Measurements from ENCODE around the gene GRK6.

The GRK6 gene

GRCh38 chr5:177443144-177443983, 16.9 kb downstream of the GRK6 start:
- no peak overlapping the region for H3K4me3 ChIP-seq (ENCODE audit: low read depth, low read length)
- no peak for DNase-seq (ENCODE audit: low read depth, low spot score)
- TF ChIP-seq CTCF (IDR thresholded peaks at IDR 0.05; ENCODE audit: insufficient read depth, low read length, missing control alignments) = no peak
- POLR2A ChIA-PET = no interaction called here
- CTCF ChIA-PET = interaction anchor here (0.6 to 21.1 kb wide), 8 partner anchors 12 to 330 kb away, joined by 3 to 412 read pairs (median 6); partner anchors contain the start of genes F12, GRK6 and PFN3

GRCh38 chr5:177444106-177445051, 17.9 kb downstream of the GRK6 start:
- no peak for TF ChIP-seq CTCF (IDR thresholded peaks at IDR 0.05; ENCODE audit: insufficient read depth, low read length, missing control alignments)
- CTCF ChIA-PET = interaction anchor here (1.0 to 21.1 kb wide), 9 partner anchors 11 to 331 kb away, joined by 3 to 412 read pairs (median 7); partner anchors contain the start of genes F12, GRK6 and PFN3

GRCh38 chr5:177445052-177445916, 18.8 kb downstream of the GRK6 start:
- no peak overlapping the region for H3K4me3 ChIP-seq (ENCODE audit: low read depth, low read length)
- DNase-seq (ENCODE audit: low read depth, low spot score) = no peak
- ChIA-PET POLR2A (interaction anchor here (1.0 to 1.5 kb wide), 3 partner anchors 9 to 66 kb away, joined by 3 to 6 read pairs (median 5); partner anchors contain the start of gene GRK6), CTCF (interaction anchor here (0.7 to 21.1 kb wide), 13 partner anchors 8 to 373 kb away, joined by 3 to 412 read pairs (median 7); partner anchors contain the start of genes F12, MXD3 and PFN3)
- no peak for TF ChIP-seq CTCF (IDR thresholded peaks at IDR 0.05; ENCODE audit: insufficient read depth, low read length, missing control alignments)

More at GRCh38 chr5:177444106-177445051, 17.9 kb downstream of the GRK6 start:
- POLR2A ChIA-PET = interaction anchor here (0.9 to 1.5 kb wide), 2 partner anchors 18 to 53 kb away, joined by 3 read pairs; partner anchors contain the start of genes GRK6 and PDLIM7
- no peak for DNase-seq (ENCODE audit: low read depth, low spot score)
- no peak overlapping the region for H3K4me3 ChIP-seq (ENCODE audit: low read depth, low read length)

GRCh38 chr5:177445917-177446199, 19.4 kb downstream of the GRK6 start:
- POLR2A ChIA-PET = interaction anchor here (1.0 to 1.5 kb wide), 4 partner anchors 9 to 66 kb away, joined by 3 to 6 read pairs (median 6); partner anchors contain the start of gene GRK6
- peak overlapping the region; percentile 69 for H3K4me3 ChIP-seq (ENCODE audit: low read depth, low read length)
- CTCF ChIA-PET = interaction anchor here (0.7 to 21.1 kb wide), 11 partner anchors 9 to 374 kb away, joined by 3 to 412 read pairs (median 10); partner anchors contain the start of genes F12, MXD3 and PFN3
- no peak for DNase-seq (ENCODE audit: low read depth, low spot score)
- no peak for TF ChIP-seq CTCF (IDR thresholded peaks at IDR 0.05; ENCODE audit: insufficient read depth, low read length, missing control alignments)

GRCh38 chr5:177446200-177447065, 20.0 kb downstream of the GRK6 start, which contains the start of gene PRR7:
PRR7 (plus strand) TSS chr5:177446814; CDS start chr5:177455068, 8,254 bp downstream.
- DNase-seq (ENCODE audit: low read depth, low spot score) = no peak
- H3K4me3 ChIP-seq (ENCODE audit: low read depth, low read length) = peak within 1 kb of the TSS; percentile 69
- POLR2A ChIA-PET = interaction anchor here (1.0 to 1.7 kb wide), 5 partner anchors 8 to 67 kb away, joined by 3 to 6 read pairs (median 6); partner anchors contain the start of gene GRK6
- no peak for TF ChIP-seq CTCF (IDR thresholded peaks at IDR 0.05; ENCODE audit: insufficient read depth, low read length, missing control alignments)
- CTCF ChIA-PET = interaction anchor here (0.7 to 21.1 kb wide), 12 partner anchors 9 to 375 kb away, joined by 3 to 412 read pairs (median 8); partner anchors contain the start of genes F12, MXD3 and PFN3
